GM21529 (cell line): ENCODE data around the gene SLC1A2.

ENCODE experiments used
- ATAC-seq: cut with Tn5 transposase; IDR thresholded peaks from one replicate; pipeline ENCODE4 v1.9.1; 2021; ENCODE audit not compliant: unreplicated experiment

Gene SLC1A2

GRCh38 chr11:35414311-35414710 lies 5.0 kb downstream of the SLC1A2 start:
- no peak for ATAC-seq

DNA sequence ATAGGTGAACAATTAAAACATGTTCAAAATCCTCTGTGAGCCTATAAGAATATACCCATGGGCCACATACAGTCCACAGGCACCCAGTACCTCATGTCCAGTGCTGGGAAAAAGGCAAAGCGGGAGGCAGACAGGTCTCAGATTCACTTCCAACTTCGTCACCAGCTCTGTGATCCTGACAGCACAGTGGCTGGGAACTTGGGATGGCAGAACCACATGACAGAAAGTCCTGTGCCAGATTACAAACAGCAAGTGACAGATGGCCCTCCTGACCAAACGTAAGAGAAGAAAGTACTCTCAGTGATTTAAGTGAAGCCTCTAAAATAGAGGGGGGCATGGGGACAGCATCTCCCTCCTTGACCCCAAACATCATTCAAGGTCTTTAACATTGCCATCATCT lies 5.8 kb downstream of the SLC1A2 start:
- ATAC-seq = no peak

GRCh38 chr11:35412285-35412684 lies 7.1 kb downstream of the SLC1A2 start:
- ATAC-seq = no peak

DNA sequence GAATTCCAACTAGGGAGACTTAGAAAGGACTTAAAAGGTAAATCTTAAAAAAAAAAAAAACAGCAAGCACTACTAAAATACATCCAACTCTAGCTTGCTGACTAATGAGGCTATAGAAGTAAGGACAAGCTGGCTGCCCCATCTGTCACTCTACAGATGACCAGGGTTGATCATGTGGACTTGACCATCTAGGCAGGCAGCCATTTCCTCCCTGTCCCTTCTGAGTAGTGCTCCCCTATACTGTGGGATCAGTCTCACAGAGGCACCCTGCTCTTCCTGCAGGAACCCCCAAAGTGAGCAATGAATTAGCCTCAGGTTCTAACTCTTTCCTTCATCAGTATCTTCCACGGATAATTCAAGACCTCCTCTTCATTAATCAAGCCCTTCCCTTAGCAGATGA lies 12.3 kb downstream of the SLC1A2 start:
- no peak for ATAC-seq

- no peak for ATAC-seq
These were observed 15.0 kb downstream of the SLC1A2 start for GRCh38 chr11:35404388-35404775.

DNA sequence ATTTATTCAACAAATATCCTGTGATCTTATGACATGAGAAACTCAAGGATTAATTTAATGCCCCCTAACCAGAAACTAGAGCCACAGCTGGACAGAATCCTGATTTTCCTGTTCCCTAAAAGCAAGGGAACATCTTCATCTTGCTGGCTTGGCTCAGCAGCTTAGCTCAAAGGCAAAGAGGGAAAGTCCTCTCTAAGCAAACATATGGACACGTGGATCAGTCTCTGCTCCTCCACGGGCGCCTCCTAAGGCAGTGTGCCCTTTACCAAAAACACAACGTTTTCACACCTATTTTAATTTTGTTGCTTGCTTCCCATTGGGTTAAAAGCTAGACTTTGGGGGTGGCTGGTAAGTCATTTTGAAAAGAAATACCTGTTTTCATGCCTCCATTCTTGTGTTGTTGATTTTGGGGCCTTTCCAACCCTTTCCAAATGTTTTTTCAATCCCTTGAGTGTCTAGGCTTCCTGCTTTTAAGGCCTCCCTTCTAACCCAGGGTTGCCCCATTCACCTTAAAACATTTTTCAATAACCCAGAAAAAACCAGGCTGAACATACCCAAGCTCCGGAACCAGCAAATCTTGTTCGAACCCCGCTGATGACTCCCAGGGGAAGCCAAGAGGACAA lies 15.5 kb downstream of the SLC1A2 start:
- no peak for ATAC-seq

DNA sequence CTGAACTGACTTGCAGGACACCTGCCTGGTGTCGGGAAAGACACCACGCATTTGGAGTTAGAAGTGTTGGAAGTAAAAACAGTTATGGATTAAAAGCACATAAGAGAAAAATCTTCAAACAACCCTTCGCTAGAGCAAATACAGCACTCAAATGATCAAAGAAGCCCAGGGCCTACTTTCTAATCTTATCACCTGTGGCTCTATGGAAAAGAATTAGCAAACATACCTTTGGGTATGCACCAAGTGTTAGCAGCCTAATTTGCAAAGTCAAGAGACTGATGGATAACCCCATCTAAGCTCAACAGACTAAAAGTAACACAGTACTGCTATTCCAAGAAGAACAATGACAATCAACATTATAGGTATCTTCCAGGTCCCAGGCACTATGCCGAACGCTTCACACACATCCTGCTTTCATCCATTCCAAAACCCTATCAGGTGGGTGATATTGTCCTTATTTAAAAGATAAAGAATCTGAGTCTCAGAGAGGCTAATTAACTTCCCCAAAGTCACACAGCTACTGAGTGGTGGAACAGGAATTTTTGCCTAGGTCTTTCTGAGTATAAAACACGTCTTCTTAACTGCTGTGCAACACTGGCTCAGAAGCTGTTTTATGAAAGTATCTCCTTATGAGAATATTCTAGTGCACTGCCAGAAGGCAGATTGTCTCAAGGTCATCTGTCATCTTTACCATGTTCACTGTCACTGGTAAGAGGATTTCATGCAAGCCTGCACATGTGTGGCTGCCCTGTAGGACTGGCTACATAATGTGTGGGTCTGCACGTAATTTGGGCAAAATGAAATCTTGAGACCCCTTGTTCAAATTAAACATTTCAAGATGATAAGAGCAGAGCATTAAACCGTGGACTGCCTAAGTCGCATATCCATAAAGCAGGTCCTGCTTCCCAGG lies 16.4 kb downstream of the SLC1A2 start:
- no peak for ATAC-seq

DNA sequence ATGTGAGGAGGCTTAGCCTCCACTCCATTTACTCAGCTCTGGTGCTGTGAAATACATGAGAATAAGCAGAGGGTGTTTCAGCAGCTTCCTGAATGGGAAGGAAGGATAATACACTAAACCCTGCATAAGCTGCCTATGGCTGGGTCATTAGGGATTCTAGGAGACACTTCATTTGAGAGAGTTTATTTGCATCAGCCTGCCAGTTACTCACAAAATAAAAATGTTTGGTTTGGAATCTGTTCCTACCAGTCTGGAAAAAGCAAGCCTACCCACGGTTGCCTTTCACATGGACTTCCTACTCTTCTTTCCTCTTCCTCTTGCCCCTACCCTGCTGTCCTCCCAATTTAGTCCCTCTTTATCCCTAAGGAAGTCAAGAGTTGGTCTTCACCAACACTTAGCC lies 20.5 kb downstream of the SLC1A2 start:
- ATAC-seq = no peak

- no peak for ATAC-seq
These were observed 24.4 kb downstream of the SLC1A2 start for GRCh38 chr11:35394941-35395340.

GRCh38 chr11:35393098-35393497 lies 26.3 kb downstream of the SLC1A2 start:
- no peak for ATAC-seq

GRCh38 chr11:35391922-35392688 lies 27.3 kb downstream of the SLC1A2 start:
- no peak for ATAC-seq

DNA sequence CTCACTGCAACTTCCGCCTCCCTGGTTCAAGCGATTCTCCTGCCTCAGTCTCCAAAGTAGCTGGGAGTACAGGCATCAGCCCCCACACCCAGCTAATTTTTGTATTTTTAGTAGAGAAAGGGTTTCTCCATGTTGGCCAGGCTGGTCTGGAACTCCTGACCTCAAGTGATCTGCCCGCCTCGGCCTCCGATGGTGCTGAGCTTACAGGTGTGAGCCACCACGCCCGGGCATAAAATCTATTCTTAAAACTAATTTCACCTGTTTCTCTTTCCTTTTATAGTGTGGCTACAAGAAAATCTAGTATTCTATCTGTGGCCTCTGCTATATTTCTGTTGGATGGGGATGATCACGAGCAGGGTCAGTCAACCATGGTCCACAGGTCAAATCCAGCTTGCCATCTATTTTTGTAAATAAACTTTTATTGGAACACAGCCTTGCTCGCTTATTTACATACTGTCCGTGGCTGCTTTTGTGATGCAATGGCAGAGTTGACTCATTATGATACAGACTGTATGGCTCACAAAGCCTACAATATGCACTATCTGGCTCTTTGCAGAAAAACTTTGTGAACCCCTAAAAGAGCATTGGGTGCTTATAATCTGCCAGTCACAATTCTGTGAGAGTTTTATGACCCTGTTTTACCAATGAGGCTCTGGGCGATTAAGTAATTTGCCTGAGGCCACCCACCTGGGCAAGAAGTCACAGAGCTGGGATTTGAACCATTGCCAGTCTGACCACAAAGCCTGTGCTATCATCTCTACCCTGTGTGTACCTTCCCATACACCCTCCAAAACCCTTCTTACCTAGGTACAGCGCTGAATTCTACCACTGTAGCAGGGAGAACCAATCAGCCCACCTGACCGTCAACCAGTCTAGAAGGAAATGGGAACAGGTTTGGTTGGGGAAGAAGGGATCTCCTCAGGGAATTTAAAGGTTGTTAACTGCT lies 28.3 kb downstream of the SLC1A2 start:
- peak; percentile 90 for ATAC-seq

DNA sequence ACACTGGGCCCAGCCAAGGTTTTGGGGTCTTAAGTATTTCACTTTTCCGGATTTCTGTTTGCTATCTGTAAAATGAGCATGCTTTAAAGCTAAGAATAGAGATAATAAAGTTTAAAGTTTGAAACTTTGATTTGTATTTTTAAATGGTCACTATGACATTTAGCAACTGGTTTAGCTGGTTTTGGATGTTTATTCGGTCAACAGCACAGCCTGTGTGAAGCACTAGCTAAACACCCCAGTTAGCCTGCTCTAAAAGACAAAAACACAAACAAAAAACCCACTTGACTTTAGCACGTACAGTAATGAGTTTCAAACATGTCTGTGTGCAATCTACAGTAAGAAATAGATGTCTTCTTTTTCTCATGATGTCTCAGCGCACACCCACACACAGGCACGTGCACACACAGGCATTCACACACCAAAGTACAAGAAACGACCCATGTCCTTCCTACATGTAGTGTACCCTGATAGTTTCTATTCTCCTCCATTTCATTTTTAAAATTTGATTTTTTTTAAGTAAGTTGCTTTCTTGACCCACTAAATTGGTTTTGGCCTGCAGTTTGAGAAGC lies 29.4 kb downstream of the SLC1A2 start:
- ATAC-seq = no peak

- ATAC-seq = no peak
These were observed 30.2 kb downstream of the SLC1A2 start for GRCh38 chr11:35389112-35389511.

DNA sequence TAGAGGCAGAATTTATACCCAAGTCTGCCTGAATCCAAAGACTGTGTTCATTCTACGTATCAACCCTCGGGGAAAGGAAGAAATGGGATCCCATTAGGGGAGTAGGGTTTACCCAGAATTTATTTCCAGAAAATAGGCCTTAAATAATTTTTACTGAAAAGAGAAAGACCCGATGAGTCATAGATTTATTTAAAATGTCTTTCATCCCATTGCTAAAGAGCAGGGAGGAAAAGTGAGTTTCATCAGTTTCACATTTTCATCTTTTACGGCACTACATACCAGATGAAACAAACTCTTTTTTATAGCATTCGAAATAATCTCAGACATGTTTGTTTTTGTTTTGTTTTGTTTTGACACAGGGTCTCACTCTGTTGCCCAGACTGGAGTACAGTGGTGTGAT lies 31.3 kb downstream of the SLC1A2 start:
- no peak for ATAC-seq

DNA sequence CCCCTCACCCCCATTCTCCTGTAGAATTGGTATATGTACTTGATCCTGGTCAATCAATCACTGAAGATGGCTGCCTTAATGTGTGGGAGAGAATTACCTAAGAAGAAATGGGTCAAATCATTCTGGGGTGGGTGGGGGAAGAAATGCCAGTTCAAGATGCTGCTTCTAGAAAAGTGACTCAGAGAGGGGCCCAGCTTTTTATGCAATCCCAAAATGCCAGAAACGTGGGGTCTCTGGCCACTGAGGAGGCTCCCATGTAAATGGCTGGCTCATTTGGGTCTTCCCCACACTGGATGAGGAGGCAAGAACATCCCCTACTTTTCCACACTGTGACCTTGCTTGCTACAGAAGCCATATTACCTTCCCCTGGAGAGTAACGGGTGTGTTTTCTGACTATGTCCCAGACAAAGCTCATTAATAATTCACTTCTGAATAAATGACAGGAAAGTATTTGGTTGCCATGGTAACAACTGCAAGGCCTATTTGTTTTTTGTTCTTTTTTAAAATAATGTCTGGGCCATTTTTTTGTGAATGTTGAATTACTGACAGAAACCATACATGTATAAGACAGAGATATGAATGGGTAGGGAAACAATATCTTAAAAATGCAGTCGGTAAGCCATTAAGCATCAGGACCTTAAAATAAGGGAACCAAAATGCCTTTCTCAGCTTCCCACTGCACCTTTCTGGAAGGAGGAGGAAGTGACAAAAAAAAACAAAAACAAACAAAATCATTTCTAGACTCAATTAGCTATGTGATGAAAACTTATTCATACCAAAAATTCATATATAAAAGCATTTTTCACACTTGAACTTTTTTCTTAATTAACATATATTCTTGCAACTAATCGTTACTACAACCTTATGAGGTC lies 32.0 kb downstream of the SLC1A2 start:
- ATAC-seq = no peak

GRCh38 chr11:35383953-35384352 lies 35.4 kb downstream of the SLC1A2 start:
- no peak for ATAC-seq

- no peak for ATAC-seq
These were observed 37.5 kb downstream of the SLC1A2 start for GRCh38 chr11:35381709-35382322.

DNA sequence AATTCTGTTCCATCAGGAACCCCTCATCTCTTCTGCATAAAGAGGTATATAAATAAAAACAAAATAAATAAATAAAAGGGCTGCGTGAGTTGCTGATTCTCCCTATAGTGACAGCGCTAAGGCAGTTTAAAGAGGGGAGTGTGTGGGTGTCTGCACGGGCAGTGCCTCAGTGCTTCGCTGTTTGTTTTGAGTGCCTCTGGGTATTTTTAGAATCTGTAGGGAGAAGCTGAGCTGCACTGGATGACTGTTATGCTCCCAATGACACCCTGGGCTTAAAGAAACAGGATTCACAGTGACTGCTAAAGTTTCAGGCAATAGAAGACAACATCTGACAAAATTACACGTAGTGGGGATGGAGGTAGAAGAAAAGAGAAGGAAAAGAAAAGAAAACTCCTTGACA lies 38.8 kb downstream of the SLC1A2 start:
- ATAC-seq = no peak
